ENCODE measurements around the gene NRG3.

DNA sequence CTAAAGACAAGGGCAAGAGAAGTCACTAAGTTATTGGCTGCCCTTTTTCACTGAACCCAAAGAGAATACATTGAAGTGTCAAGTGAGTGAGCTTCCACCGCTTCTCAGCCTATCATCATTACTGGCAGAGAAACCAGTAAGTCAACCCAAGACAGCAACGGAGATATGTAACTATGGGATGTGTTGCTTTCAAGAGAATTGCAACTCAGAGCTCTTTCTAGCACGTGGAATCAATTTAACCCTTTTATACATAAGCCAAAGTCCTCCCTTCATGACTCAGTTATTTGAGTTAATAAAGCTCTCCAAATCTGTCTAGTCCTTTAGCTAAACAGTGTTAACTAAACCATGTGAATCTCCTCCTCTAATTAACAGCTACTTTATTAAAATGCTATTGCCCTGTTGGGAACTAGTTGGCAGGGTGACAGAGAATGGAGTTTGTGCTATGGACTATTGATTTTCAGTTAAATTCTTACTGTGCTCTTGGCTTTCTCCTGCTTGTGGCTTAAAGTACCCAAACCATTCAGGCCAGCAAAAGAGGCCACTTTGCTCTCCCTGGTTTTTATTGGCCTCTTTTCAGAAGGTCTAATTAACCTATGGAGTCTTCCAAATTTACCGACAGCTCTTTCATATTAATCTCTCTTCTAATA, 287.7 kb downstream of the NRG3 start:
- TF ChIP-seq POLR2A (IDR thresholded peaks at IDR 0.05) (no peak), CTCF (IDR thresholded peaks at IDR 0.05) (no peak)
